DMS53 treated with DMSO at 0.1 percent for 48 hours (cell line): Measurements from ENCODE around the gene FAM98B.

Experiments
- DNase-seq: peaks from one replicate; lab custom pipeline; 2025; ENCODE audit not compliant: unreplicated experiment; lab: John Stamatoyannopoulos, UW

Gene FAM98B

GRCh38 chr15:38536201-38536676 lies 82.3 kb downstream of the FAM98B start:
- DNase-seq: no peak
